ENCODE measurements around the gene HDAC5.
"Not testable (repeated sequence)": the region's sequence is repeated elsewhere in the genome, so short reads cannot be mapped to it uniquely, and the experiment has no call there.

HDAC5 gene

GRCh38 chr17:44110823-44111633, 12.4 kb downstream of the HDAC5 start:
- ATAC-seq = peak; percentile 39 to 63

- no peak for ATAC-seq
Measured at GRCh38 chr17:44110011-44110686, 13.3 kb downstream of the HDAC5 start.

DNA sequence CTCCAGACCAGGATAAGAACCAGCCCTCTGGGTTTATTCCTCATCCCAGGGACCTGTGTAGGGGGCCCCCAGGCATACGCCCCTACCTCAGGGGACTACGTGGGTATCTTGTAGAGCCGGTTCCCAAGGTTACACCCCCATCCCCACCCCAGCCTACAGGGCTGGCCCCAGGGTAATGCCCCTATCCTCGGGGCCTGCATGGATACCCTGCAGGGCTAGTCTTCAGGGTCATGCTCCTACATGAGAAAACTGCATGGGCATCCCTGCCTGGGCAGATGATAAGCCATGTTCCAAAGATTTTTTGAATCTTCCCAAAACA, 14.2 kb downstream of the HDAC5 start:
- ATAC-seq = no peak

DNA sequence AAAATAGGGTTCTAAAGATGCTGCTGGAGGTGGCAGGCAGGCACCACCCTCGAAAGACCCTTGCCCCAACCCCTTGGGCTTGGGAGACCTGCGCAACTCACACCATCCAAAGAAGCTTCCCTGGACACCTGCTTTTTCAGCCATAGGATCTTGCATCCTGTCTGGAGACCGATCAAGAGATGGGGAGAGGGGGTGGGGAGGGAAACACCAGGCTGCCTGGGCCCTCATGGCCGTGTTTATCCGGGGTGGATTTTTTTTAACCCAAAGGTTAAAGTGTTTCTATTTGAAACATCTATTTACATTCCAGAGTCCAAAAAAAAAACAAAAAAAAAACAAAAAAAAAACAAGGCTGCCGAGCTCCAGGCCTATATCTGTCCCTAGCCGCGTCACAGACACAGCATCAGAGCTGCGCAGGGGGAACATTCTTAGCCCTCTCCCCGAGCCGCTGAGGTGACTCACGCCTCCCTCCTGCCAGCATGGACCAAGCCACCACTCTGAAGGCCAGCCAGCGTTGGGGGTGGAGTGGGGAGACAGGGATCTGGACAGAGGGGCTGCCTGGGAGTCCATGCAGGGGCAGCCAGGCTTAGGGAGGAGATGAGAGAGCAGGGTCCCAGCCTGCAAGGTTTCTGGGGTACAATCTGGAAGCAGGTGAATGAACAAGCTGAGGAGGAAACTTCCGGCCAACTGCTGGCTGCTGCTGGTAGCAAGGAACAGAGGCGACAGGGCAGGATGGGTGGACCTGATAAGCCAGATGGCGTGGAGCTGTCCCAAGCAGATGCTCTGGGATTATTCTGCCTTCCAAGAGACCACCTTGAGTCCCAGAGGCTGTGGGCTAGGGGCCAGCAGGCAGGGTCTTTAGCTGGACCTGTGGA, 14.8 kb downstream of the HDAC5 start:
- no peak for ATAC-seq

DNA sequence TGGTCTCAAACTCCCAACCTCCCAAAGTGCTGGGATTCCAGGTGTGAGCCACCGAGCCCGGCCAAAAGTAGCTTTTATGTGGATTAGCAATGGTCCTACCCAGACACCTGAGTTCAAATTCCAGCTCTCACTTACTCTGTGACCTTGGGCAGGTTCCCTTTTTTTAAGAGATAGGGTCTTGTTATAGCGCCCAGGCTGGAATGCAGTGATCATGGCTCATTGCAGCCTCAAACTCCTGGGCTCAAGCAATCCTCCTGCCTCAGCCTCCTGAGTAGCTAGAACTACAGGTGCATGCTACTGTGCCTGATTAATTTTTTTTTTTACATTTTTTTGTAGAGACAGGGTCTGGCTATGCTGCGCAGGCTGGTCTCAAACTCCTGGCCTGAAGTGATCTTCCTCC, 16.6 kb downstream of the HDAC5 start:
- no peak for ATAC-seq

DNA sequence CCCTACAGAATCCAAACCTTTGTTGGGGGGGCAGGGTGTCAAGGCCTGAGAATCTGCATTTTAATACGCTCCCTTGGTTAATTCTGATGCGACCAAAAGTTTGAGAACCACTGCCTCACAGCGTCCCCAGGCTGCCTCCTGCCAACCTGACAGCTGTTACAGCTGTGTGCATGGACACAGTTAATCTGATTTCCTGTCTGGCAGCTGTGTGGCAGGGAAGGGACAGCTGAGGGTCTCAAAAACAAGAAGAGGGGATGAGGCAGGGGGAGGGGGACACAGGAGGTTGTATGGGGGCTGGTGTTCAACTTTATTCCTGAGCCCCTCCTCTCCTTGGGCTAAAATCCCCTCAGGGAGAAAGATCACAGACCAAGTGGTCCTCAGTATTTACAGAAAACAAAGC, 17.5 kb downstream of the HDAC5 start:
- no peak for ATAC-seq

DNA sequence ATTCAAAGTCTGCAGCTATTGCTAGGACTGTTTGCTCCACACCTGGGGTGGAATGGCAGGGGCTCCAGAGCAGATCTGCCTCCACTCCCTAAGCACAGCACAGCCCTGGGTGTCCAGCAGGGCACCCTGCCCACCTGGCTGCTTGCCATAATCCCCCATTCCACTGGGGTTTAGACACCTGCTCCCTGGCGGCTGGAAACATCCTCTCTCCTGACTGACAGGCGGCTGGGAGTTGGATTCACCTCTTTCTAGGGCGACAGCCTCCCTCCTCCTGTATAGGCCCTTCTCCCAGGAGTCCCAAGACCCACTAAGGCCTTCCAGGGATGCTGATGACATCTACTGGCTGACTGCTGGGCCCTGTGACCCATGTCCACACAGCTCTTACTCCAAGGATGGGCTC, 18.0 kb downstream of the HDAC5 start:
- ATAC-seq = no peak

- ATAC-seq = no peak
Measured at GRCh38 chr17:44102849-44103622, 20.4 kb downstream of the HDAC5 start.

- ATAC-seq = not testable (repeated sequence)
Measured at GRCh38 chr17:44101858-44102257, 21.6 kb downstream of the HDAC5 start.

DNA sequence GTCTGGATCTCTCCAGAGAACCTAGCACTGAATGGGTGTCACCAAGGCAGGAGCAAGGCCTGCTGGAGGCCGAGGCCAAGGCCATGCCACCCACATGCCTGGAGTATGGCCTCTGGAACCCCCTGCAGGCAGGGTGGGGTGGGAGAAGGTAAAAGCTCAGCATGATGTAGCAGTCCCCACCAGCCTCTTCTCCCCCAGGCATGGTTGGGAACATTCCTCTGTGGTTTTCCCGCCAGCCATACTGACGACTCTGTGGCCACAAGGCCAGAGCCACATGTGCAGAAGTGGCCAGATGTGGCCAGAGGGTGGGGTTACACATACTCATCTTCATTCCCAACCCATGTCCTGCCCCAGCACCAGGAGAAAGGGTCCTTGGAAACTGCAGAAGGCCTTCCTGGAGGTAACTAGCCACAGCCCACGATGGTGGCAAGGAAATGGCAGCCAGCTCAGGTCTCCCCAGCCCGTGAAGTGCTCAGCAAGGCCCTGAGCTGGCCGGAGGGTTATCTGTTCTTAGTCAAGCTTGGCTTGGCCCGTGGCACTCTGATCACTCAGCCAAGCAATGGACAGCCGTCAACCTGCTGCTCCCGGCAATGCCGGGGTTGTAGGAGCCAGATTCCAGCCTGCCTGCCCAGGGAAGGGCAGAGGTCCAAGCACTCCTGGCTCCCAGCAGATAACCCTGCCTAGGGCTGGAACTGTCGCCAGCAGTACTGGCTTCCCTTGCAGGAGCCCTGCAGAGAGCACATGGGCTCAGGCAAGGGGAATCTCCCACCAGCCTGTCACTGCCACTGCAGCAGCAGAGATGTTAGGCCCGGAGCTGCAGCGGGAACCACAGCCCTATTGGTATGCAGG, 26.1 kb downstream of the HDAC5 start:
- no peak for ATAC-seq

DNA sequence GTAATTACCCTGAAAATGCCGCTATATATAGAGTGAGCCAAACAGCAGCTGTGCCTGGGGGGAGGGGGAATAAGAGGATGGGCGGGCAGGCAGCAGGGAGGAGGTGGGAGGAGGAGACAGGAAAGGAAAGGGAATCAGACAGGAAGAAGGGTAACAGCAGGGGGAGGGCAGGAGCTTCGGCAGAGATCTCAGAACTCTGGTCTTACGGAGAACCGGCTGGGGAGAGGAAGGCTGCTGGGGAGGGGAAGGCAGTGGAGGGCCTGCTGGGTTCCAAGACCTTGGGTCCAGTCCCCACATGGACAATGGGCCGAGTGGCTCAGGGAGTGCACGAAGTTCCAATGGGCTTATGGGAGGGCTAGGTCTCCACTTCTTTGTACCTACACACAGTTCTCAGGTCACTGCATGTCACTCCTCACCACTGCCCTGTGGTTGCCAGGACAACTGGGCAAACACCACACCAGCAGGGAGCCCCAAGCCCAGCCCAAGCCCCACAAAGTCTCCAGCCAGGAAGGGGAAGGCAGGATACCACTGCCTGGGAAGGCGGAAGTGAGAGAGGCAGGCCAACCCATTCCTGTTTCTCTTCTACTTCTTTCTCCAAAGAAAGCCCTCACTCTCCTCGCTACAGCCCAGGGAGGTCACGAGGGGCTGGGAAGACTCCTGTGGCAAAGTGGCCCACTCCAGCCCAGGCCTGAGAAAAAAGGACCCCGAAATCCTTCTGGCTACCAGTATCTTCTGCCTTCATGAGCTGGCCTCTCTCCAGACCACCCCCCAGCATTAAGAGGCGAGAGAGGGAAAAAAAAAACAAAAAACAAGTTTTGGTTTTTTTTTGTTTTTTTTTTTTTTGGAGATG, 27.6 kb downstream of the HDAC5 start:
- no peak for ATAC-seq

- no peak for ATAC-seq
Measured at GRCh38 chr17:44095388-44095646, 28.1 kb downstream of the HDAC5 start.

- no peak for ATAC-seq
Measured at GRCh38 chr17:44094701-44095387, 28.6 kb downstream of the HDAC5 start.

GRCh38 chr17:44093231-44093900, 30.1 kb downstream of the HDAC5 start:
- no peak for ATAC-seq

- no peak for ATAC-seq
Measured at GRCh38 chr17:44092051-44092450, 31.4 kb downstream of the HDAC5 start.

GRCh38 chr17:44091200-44091997, 32.0 kb downstream of the HDAC5 start:
- no peak for ATAC-seq

DNA sequence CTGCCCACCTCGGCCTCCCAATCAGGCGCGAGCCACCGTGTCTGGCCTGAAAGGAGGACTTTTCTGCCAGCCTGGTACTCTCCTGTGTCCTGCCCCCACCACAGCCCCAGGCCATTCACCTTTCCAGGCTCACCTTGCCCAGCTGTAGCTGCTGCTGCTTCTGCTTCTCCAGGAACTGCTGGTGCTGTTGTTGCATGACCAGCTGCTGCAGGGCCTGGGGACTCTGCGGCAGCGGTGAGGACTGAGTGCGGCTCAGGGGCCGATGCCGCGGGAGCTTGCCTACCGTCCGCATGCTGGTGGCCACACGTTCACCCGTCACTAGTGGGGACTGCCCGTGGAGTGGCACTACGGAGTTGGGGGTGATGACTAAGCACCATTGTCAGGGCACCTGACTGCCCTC, 35.2 kb downstream of the HDAC5 start:
- no peak for ATAC-seq

GRCh38 chr17:44087319-44087718, 36.1 kb downstream of the HDAC5 start:
- no peak for ATAC-seq
